ENCODE results near the gene PACRG.
"Not testable (repeated sequence)": the region's sequence is repeated elsewhere in the genome, so short reads cannot be mapped to it uniquely, and the experiment has no call there.

PACRG gene

DNA sequence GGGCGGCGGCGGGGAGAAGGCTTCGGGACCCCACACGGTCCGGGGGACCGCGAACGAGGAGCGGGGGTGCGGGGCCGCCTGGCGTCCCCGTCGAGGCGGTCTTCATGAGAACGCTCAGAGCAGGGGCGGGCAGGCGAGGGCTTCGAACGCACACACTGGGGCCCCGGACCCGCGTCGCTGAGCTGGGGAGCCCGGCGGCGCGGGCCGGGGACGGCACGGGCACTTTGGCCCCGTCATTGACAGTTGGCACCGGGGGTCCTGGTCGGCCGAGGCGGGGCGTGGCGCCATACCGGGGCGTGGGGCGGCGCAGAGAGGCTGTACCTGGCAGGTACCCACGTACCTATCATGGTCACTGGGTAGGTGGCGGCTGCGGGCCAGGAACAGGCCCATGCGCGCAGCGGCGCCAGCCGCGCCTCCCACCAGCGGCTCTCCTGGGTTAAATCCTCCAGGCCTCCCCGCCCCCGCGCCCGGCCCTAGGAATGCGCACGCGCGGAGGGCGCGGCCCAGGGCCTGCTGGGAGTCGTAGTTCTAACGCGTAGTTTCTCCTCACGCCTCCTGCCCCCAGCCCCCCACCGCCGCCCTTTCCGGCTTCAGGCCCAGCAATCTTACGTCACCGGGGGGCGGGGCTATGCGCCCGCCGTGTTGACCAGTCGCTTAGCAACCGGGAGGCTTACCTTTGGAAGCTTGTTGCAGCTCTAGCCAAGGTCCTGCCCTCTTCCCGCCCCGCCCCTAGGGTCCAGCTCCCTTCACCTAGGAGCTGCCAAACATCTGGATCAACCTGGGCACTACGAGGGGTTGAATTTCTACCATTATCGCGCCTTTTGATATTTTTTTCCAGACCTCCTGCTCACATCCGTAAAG lies at the start of gene PACRG, which contains the start of gene PRKN:
Gene PACRG, plus strand, starts transcription at position 653 of the 861 bp plus-strand sequence.
Gene PRKN, minus strand, starts transcription at position 445 of the 861 bp plus-strand sequence.
- H3K27ac ChIP-seq, result no peak within 1 kb of the TSS
- H3K4me3 ChIP-seq (ENCODE audit: low read depth in 1 of 2, low read length in 1 of 2), result peak within 1 kb of the TSS; percentile 68 to 74
- H3K4me1 ChIP-seq (ENCODE audit: control insufficient read depth in 1 of 2, insufficient read depth in 1 of 2, low read depth in 1 of 2, low read length in 1 of 2), result peaks cover 2 to 5% of the 10 kb centered on the region in 2 experiments
- H3K27me3 ChIP-seq, result peaks cover 34% of the 10 kb centered on the region
- TF ChIP-seq, protein P1, sequence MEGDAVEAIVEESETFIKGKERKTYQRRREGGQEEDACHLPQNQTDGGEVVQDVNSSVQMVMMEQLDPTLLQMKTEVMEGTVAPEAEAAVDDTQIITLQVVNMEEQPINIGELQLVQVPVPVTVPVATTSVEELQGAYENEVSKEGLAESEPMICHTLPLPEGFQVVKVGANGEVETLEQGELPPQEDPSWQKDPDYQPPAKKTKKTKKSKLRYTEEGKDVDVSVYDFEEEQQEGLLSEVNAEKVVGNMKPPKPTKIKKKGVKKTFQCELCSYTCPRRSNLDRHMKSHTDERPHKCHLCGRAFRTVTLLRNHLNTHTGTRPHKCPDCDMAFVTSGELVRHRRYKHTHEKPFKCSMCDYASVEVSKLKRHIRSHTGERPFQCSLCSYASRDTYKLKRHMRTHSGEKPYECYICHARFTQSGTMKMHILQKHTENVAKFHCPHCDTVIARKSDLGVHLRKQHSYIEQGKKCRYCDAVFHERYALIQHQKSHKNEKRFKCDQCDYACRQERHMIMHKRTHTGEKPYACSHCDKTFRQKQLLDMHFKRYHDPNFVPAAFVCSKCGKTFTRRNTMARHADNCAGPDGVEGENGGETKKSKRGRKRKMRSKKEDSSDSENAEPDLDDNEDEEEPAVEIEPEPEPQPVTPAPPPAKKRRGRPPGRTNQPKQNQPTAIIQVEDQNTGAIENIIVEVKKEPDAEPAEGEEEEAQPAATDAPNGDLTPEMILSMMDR (IDR thresholded peaks at IDR 0.05), result no peak
- H3K36me3 ChIP-seq, result no peaks in the 10 kb centered on the region
- H3K9me3 ChIP-seq, result no peaks in the 10 kb centered on the region

GRCh38 chr6:162678896-162679295 lies 48.9 kb upstream of the PACRG start:
- not testable (repeated sequence) for H3K4me3 ChIP-seq (ENCODE audit: low read depth in 1 of 2, low read length in 1 of 2); H3K27me3 ChIP-seq; H3K27ac ChIP-seq; H3K9me3 ChIP-seq; H3K4me1 ChIP-seq (ENCODE audit: control insufficient read depth in 1 of 2, insufficient read depth in 1 of 2, low read depth in 1 of 2, low read length in 1 of 2); H3K36me3 ChIP-seq

GRCh38 chr6:162679681-162680080 lies 48.1 kb upstream of the PACRG start:
- Histone ChIP-seq H3K27ac (no peak overlapping the region), H3K4me1 (ENCODE audit: control insufficient read depth in 1 of 2, insufficient read depth in 1 of 2, low read depth in 1 of 2, low read length in 1 of 2) (no peaks in the 10 kb centered on the region)

GRCh38 chr6:162680367-162680766 lies 47.4 kb upstream of the PACRG start:
- no peaks in the 10 kb centered on the region for H3K9me3 ChIP-seq
- no peaks in the 10 kb centered on the region for H3K27me3 ChIP-seq
- no peaks in the 10 kb centered on the region for H3K4me1 ChIP-seq (ENCODE audit: control insufficient read depth in 1 of 2, insufficient read depth in 1 of 2, low read depth in 1 of 2, low read length in 1 of 2)
- TF ChIP-seq, protein P1 (IDR thresholded peaks at IDR 0.05), result no peak
- H3K4me3 ChIP-seq (ENCODE audit: low read depth in 1 of 2, low read length in 1 of 2), result no peak overlapping the region
- H3K27ac ChIP-seq, result no peak overlapping the region
- H3K36me3 ChIP-seq, result no peaks in the 10 kb centered on the region

More at GRCh38 chr6:162679681-162680080, 48.1 kb upstream of the PACRG start:
- Histone ChIP-seq H3K27me3 (no peaks in the 10 kb centered on the region), H3K4me3 (ENCODE audit: low read depth in 1 of 2, low read length in 1 of 2) (no peak overlapping the region), H3K36me3 (no peaks in the 10 kb centered on the region), H3K9me3 (no peaks in the 10 kb centered on the region)
- TF ChIP-seq, protein P1 (IDR thresholded peaks at IDR 0.05), result no peak

GRCh38 chr6:162680871-162681270 lies 46.9 kb upstream of the PACRG start:
- Histone ChIP-seq H3K36me3 (no peaks in the 10 kb centered on the region), H3K9me3 (no peaks in the 10 kb centered on the region), H3K4me3 (ENCODE audit: low read depth in 1 of 2, low read length in 1 of 2) (no peak overlapping the region), H3K4me1 (ENCODE audit: control insufficient read depth in 1 of 2, insufficient read depth in 1 of 2, low read depth in 1 of 2, low read length in 1 of 2) (no peaks in the 10 kb centered on the region), H3K27me3 (no peaks in the 10 kb centered on the region), H3K27ac (no peak overlapping the region)
- TF ChIP-seq, protein P1 (IDR thresholded peaks at IDR 0.05), result no peak

GRCh38 chr6:162681447-162681846 lies 46.3 kb upstream of the PACRG start:
- TF ChIP-seq, protein P1 (IDR thresholded peaks at IDR 0.05), result no peak
- no peaks in the 10 kb centered on the region for H3K9me3 ChIP-seq
- no peak overlapping the region for H3K4me3 ChIP-seq (ENCODE audit: low read depth in 1 of 2, low read length in 1 of 2)
- H3K36me3 ChIP-seq, result no peaks in the 10 kb centered on the region
- H3K4me1 ChIP-seq (ENCODE audit: control insufficient read depth in 1 of 2, insufficient read depth in 1 of 2, low read depth in 1 of 2, low read length in 1 of 2), result no peaks in the 10 kb centered on the region
- no peak overlapping the region for H3K27ac ChIP-seq
- H3K27me3 ChIP-seq, result no peaks in the 10 kb centered on the region

Data from neutrophil (primary cell).